ENCODE data around the gene NHLRC4. TPM values are rescaled to one million over a fixed set of nuclear protein-coding genes. Genes with fewer than 3 reads are reported as not detected.

The NHLRC4 gene
- polyA plus RNA-seq, 1 of the 3 experiments (the other 2 are of a cell fraction), result 0.69 TPM

- TF ChIP-seq, protein P1, sequence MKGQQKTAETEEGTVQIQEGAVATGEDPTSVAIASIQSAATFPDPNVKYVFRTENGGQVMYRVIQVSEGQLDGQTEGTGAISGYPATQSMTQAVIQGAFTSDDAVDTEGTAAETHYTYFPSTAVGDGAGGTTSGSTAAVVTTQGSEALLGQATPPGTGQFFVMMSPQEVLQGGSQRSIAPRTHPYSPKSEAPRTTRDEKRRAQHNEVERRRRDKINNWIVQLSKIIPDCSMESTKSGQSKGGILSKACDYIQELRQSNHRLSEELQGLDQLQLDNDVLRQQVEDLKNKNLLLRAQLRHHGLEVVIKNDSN (IDR thresholded peaks at IDR 0.05; ENCODE audit: borderline replicate concordance, low read depth), result no peak
- TF ChIP-seq MAX (IDR thresholded peaks at IDR 0.05; ENCODE audit: low read depth), result no peak
- TF ChIP-seq CTCF (IDR thresholded peaks at IDR 0.05), result no peak
Measured at GRCh38 chr16:521381-522210, 45.2 kb upstream of the NHLRC4 start (continued).

DNA sequence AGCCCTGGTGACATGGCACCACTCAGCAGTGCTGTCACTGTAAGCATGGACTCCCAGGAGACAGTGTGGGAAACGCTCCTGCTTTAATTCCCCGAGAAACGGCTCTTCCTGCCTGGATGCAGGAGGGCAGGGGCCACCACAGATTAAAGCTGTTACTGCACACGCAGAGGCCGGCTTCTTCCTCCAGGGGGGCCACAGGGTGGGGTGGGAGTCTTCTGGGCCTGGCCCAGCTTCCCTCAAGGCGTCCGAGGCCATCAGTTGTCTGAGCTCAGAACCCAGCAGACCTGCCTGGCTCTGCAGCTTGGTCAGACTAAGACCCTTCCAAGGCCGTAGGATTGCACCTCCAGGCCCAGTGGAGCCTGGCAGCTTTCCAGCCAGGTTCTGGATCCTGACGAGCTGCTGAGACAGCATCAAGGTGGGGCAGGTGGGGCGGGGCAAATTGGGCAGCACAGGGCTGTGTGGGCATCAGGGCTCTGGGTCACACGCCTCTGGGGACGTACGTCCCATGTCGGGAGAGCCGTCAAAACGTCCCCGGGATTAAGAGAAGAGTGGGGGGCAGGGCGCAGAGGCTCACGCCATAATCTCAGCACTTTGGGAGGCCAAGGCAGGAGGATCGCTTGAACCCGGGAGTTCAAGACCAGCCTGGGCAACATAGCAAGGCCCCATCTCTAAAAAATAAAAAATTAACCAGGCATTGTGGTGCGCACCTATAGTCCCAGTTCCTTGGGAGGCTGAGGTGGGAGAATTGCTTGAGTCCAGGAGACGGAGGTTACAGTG, 44.3 kb upstream of the NHLRC4 start:
- H3K4me2 ChIP-seq, result no peak overlapping the region
- H3K9ac ChIP-seq, result no peak overlapping the region
- ChIA-PET POLR2A (interaction anchor here (1.3 kb wide), 1 partner anchor 43 kb away, joined by 3 read pairs; no protein-coding TSS in a partner anchor), CTCF (interaction anchor here (1.2 kb wide), 1 partner anchor 27 kb away, joined by 3 read pairs; no protein-coding TSS in a partner anchor)
- H3F3A ChIP-seq (replicated peaks; ENCODE audit: insufficient read depth), result peaks cover 18% of the 10 kb centered on the region
- WGBS (ENCODE audit: low lambda C conversion rate), result 94% methylated on average over 17 of the region's 23 CpGs
- H2AFZ ChIP-seq (ENCODE audit: low read depth), result no peak overlapping the region
- peaks cover 18% of the 10 kb centered on the region; the same call in 1 of the 2 replicates for H3K79me2 ChIP-seq (ENCODE audit: insufficient read depth)
- no peaks in the 10 kb centered on the region for H3K9me2 ChIP-seq
- peaks cover 18% of the 10 kb centered on the region for H4K20me1 ChIP-seq (ENCODE audit: insufficient read depth)
- DNase-seq, result no peak
- H3K4me3 ChIP-seq (ENCODE audit: low read depth in 2 of 2, low read length in 1 of 2), result no peak overlapping the region
- TF ChIP-seq MAX (IDR thresholded peaks at IDR 0.05; ENCODE audit: low read depth), result no peak
- no peak for TF ChIP-seq YY1 (IDR thresholded peaks at IDR 0.05; ENCODE audit: low read depth)
- no peak for TF ChIP-seq RXRA (IDR thresholded peaks at IDR 0.05; ENCODE audit: borderline replicate concordance, low read depth)
- no peak for TF ChIP-seq TEAD4 (IDR thresholded peaks at IDR 0.05; ENCODE audit: borderline replicate concordance, insufficient read depth)
- TF ChIP-seq, protein P2, sequence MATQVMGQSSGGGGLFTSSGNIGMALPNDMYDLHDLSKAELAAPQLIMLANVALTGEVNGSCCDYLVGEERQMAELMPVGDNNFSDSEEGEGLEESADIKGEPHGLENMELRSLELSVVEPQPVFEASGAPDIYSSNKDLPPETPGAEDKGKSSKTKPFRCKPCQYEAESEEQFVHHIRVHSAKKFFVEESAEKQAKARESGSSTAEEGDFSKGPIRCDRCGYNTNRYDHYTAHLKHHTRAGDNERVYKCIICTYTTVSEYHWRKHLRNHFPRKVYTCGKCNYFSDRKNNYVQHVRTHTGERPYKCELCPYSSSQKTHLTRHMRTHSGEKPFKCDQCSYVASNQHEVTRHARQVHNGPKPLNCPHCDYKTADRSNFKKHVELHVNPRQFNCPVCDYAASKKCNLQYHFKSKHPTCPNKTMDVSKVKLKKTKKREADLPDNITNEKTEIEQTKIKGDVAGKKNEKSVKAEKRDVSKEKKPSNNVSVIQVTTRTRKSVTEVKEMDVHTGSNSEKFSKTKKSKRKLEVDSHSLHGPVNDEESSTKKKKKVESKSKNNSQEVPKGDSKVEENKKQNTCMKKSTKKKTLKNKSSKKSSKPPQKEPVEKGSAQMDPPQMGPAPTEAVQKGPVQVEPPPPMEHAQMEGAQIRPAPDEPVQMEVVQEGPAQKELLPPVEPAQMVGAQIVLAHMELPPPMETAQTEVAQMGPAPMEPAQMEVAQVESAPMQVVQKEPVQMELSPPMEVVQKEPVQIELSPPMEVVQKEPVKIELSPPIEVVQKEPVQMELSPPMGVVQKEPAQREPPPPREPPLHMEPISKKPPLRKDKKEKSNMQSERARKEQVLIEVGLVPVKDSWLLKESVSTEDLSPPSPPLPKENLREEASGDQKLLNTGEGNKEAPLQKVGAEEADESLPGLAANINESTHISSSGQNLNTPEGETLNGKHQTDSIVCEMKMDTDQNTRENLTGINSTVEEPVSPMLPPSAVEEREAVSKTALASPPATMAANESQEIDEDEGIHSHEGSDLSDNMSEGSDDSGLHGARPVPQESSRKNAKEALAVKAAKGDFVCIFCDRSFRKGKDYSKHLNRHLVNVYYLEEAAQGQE (IDR thresholded peaks at IDR 0.05; ENCODE audit: low read depth, low read length), result no peak
- no peaks in the 10 kb centered on the region for H3K27me3 ChIP-seq (ENCODE audit: insufficient read depth)
- H3K9me3 ChIP-seq, result no peaks in the 10 kb centered on the region
- H3K36me3 ChIP-seq (replicated peaks in 1 of 2; ENCODE audit: control insufficient read depth in 1 of 2, insufficient read depth in 2 of 2, low read length in 1 of 2), result peaks cover 0 to 20% of the 10 kb centered on the region in 2 experiments
- H3K27ac ChIP-seq (ENCODE audit: low read depth in 2 of 2, low read length in 1 of 2), result no peak overlapping the region; a peak in 1 of 4 replicates
- H3K4me1 ChIP-seq (ENCODE audit: control insufficient read depth in 1 of 2, insufficient read depth in 2 of 2, low read depth in 1 of 2, low read length in 1 of 2), result peaks cover 11 to 16% of the 10 kb centered on the region in 2 experiments; a peak in 3 of 4 replicates
